Spleen (tissue), 11 donors: ENCODE measurements around the gene PPP3CA. TPM values are rescaled to one million over a fixed set of nuclear protein-coding genes. Genes with fewer than 3 reads are reported as not detected.

Experiments
- DNase-seq: peaks from one replicate; pipeline ENCODE4 v3.0.0-alpha.2; 2020
- H3K27ac ChIP-seq, 8 donors: fragments of 200-600 bp; sonication (generic) in 7 of 8; 1 replicate in 4 of 8; 2 replicates in 4 of 8; pipeline versions ENCODE4 v1.5.0 to v1.8.0; 2016 to 2021; ENCODE audit warnings: inconsistent platforms in 4 of 8, mild to moderate bottlenecking in 4 of 8, moderate library complexity in 1 of 8
- H3K27me3 ChIP-seq, 7 donors: fragments of 200-600 bp; sonication (generic) in 6 of 7; replicated peaks in 1 of 7; 1 replicate in 4 of 7; 2 replicates in 3 of 7; pipeline versions ENCODE4 v1.5.0 to v1.8.0; 2016 to 2021; ENCODE audit warnings: inconsistent platforms in 3 of 7, mild to moderate bottlenecking in 1 of 7
- H3K36me3 ChIP-seq, 6 donors: fragments of 200-600 bp; sonication (generic) in 5 of 6; 1 replicate in 4 of 6; 2 replicates in 2 of 6; pipeline versions ENCODE4 v1.5.0 to v1.8.0; 2016 to 2021; ENCODE audit warnings: inconsistent platforms in 2 of 6
- H3K4me1 ChIP-seq, 6 donors: fragments of 200-600 bp; sonication (generic) in 5 of 6; 1 replicate in 3 of 6; 2 replicates in 3 of 6; pipeline versions ENCODE4 v1.5.0 to v1.8.0; 2016 to 2021; ENCODE audit warnings: inconsistent platforms in 3 of 6
- H3K4me3 ChIP-seq, 8 donors: fragments of 200-600 bp; sonication (generic) in 7 of 8; 1 replicate in 4 of 8; 2 replicates in 4 of 8; pipeline versions ENCODE4 v1.5.0 to v1.8.0; 2016 to 2021; ENCODE audit warnings: inconsistent platforms in 4 of 8, mild to moderate bottlenecking in 4 of 8, moderate library complexity in 2 of 8
- H3K9me3 ChIP-seq, 8 donors: fragments of 200-600 bp; sonication (generic) in 7 of 8; 1 replicate in 4 of 8; 2 replicates in 4 of 8; pipeline versions ENCODE4 v1.5.0 to v1.8.0; 2016 to 2021; ENCODE audit warnings: inconsistent platforms in 4 of 8
- CTCF ChIP-seq, 11 experiments: fragments of 200-600 bp in 7 of 11; fragments of 450-650 bp in 4 of 11; sonication (generic) in 4 of 11; IDR thresholded peaks in 8 of 11; conservative IDR thresholded peaks in 3 of 11; 1 replicate in 7 of 11; 2 replicates in 4 of 11; pipeline versions ENCODE4 v1.4.0 to v1.8.0; 2016 to 2021; ENCODE audit warnings: antibody characterized with exemption in 11 of 11, inconsistent platforms in 4 of 11, mild to moderate bottlenecking in 1 of 11
- POLR2A ChIP-seq, 3 donors: fragments of 450-650 bp; IDR thresholded peaks; one replicate each; pipeline ENCODE4 v1.5.1; 2017; ENCODE audit warnings: antibody characterized with exemption in 3 of 3, mild to moderate bottlenecking in 1 of 3
- POLR2AphosphoS5 ChIP-seq, 3 donors: sonication (generic); formaldehyde crosslinking; IDR thresholded peaks; one replicate each; pipeline ENCODE4 v1.5.1; 2017; ENCODE audit warnings: antibody characterized with exemption in 3 of 3
- WGBS, 5 donors: extraction: QIAGEN DNeasy Blood & Tissue Kit in 3 of 5; methylation state at CpG; one replicate each; pipeline versions ENCODE4 v1.1.5 to v1.1.7; 2013 to 2018; 5-methylcytosine and 5-hydroxymethylcytosine counted together
- intact Hi-C: fragments of 100-400 bp; cut with DNase I; formaldehyde crosslinking; loops from one replicate; pipeline ENCODE4 v1.15.0; 2023; ENCODE audit warnings: low total_unique reads
- polyA plus RNA-seq, 3 donors: library from polyadenylated mRNA; stranded (reverse); fragments of 200-250 nt; gene quantifications; one replicate each; pipeline ENCODE4 v1.2.1, GENCODE V29; 2013
- total RNA-seq, 7 donors: library from RNA; depleted of rRNA in 3 of 7; stranded (reverse); fragments of >200 nt in 3 of 7; fragmentation: NEBNext Ultra II Directional in 4 of 7; extraction: Animal tissue kit (Norgen Biotek cat#: 25700) in 4 of 7; gene quantifications; one replicate each; pipeline versions ENCODE4 v1.1.0 to v1.2.1, GENCODE V29; 2016 to 2021
- donor health status: healthy with polysubstance abuse.
- donor health status: DM: no; HTN: no; CAD: no; lungs with moderate emphysema.
- donor health status: DM: no; HTN: no; CAD: no.
- donor health status: Bipolar disorder and iron deficiency.
- donor health status: healthy.
- donor health status: DM: no; HTN: no; CAD: no.
- donor health status: DM: yes; HTN: yes; CAD: no.

The PPP3CA gene
- total and polyA plus RNA-seq, 10 donors, result 15.5 to 50.0 (median 39.6) TPM

GRCh38 chr4:101230801-101231426 is 116.4 kb downstream of the PPP3CA start:
- DNase-seq, result no peak
- H3K27ac ChIP-seq, result no peak overlapping the region
- no peak overlapping the region for H3K4me3 ChIP-seq
- no peaks in the 10 kb centered on the region for H3K36me3 ChIP-seq
- TF ChIP-seq POLR2A (IDR thresholded peaks at IDR 0.05) (no peak), CTCF (IDR thresholded peaks at IDR 0.05 in 8 of 11, conservative IDR thresholded peaks at IDR 0.05 in 3 of 11) (no peak)
- intact Hi-C loops, result no loop called here
- 88 to 95% (median 89%) methylated on average over 3 of the region's 3 CpGs for WGBS, 5 donors
- H3K9me3 ChIP-seq, result peaks cover 0 to 6% (median 1%) of the 10 kb centered on the region in 8 donors
- peaks cover 3 to 32% (median 10%) of the 10 kb centered on the region in 6 donors for H3K4me1 ChIP-seq
- no peaks in the 10 kb centered on the region for H3K27me3 ChIP-seq

GRCh38 chr4:101229116-101229515 is 118.2 kb downstream of the PPP3CA start:
- Histone ChIP-seq H3K36me3 (no peaks in the 10 kb centered on the region), H3K27ac (no peak overlapping the region), H3K27me3 (no peaks in the 10 kb centered on the region), H3K4me3 (no peak overlapping the region), H3K4me1 (peaks cover 3 to 46% (median 18%) of the 10 kb centered on the region in 6 donors), H3K9me3 (peaks cover 0 to 6% (median 1%) of the 10 kb centered on the region in 8 donors)
- TF ChIP-seq POLR2AphosphoS5 (IDR thresholded peaks at IDR 0.05), result no peak
- no peak for TF ChIP-seq POLR2A (IDR thresholded peaks at IDR 0.05)
- no peak for TF ChIP-seq CTCF (IDR thresholded peaks at IDR 0.05 in 8 of 11, conservative IDR thresholded peaks at IDR 0.05 in 3 of 11)
- no peak for DNase-seq
- intact Hi-C loops, result no loop called here
- 66 to 97% (median 93%) methylated on average over 2 of the region's 2 CpGs for WGBS, 5 donors

GRCh38 chr4:101227715-101228114 is 119.6 kb downstream of the PPP3CA start:
- H3K36me3 ChIP-seq, result no peaks in the 10 kb centered on the region
- H3K4me3 ChIP-seq, result no peak overlapping the region
- H3K9me3 ChIP-seq, result peaks cover 0 to 6% (median 1%) of the 10 kb centered on the region in 8 donors
- no peak overlapping the region for H3K27ac ChIP-seq
- no peaks in the 10 kb centered on the region for H3K27me3 ChIP-seq
- peaks cover 6 to 53% (median 24%) of the 10 kb centered on the region in 6 donors for H3K4me1 ChIP-seq
- intact Hi-C loops, result no loop called here
- TF ChIP-seq POLR2A (IDR thresholded peaks at IDR 0.05) (no peak), CTCF (IDR thresholded peaks at IDR 0.05 in 8 of 11, conservative IDR thresholded peaks at IDR 0.05 in 3 of 11) (no peak), POLR2AphosphoS5 (IDR thresholded peaks at IDR 0.05) (no peak)
- no peak for DNase-seq

- no peak for DNase-seq
- intact Hi-C loops, result no loop called here
- 57 to 69% (median 68%) methylated on average over 4 of the region's 4 CpGs for WGBS, 5 donors
Measured at GRCh38 chr4:101224358-101225218, 122.7 kb downstream of the PPP3CA start.

More at GRCh38 chr4:101224358-101225218, 122.7 kb downstream of the PPP3CA start:
- Histone ChIP-seq H3K27me3 (no peaks in the 10 kb centered on the region), H3K36me3 (no peaks in the 10 kb centered on the region), H3K27ac (no peak overlapping the region), H3K9me3 (peaks cover 0 to 6% (median 1%) of the 10 kb centered on the region in 8 donors), H3K4me1 (peaks cover 0 to 69% (median 24%) of the 10 kb centered on the region in 6 donors), H3K4me3 (no peak overlapping the region)
- no peak for TF ChIP-seq CTCF (IDR thresholded peaks at IDR 0.05 in 8 of 11, conservative IDR thresholded peaks at IDR 0.05 in 3 of 11)
- TF ChIP-seq POLR2AphosphoS5 (IDR thresholded peaks at IDR 0.05), result no peak
- TF ChIP-seq POLR2A (IDR thresholded peaks at IDR 0.05), result no peak
